GM12892 (cell line): ENCODE results near the gene TSC1.

Experiments used
- POLR2A ChIP-seq: IDR thresholded peaks from 2 replicates; pipeline ENCODE4 v1.6.1; 2011; ENCODE audit warnings: low read depth, low read length, control low read depth
- POLR2AphosphoS5 ChIP-seq: IDR thresholded peaks from 2 replicates; pipeline ENCODE4 v1.6.1; 2011; ENCODE audit warnings: low read depth, low read length, control low read depth
- TAF1 ChIP-seq: IDR thresholded peaks from 2 replicates; pipeline ENCODE4 v1.6.1; 2011; ENCODE audit warnings: low read depth, mild to moderate bottlenecking, control low read depth, low read length, borderline replicate concordance

- TF ChIP-seq POLR2AphosphoS5 = no peak
- no peak for TF ChIP-seq TAF1
- no peak for TF ChIP-seq POLR2A
Observed at GRCh38 chr9:132984202-132985070, 40.0 kb upstream of the TSC1 start.
